HUDEP-2 (cell line): ENCODE results near the gene MIB2.
A peak's percentile ranks its signal among the peaks of the same experiment; 100 is the strongest.

ENCODE experiments used
- DNase-seq, 76 experiments: peaks; one replicate each; lab custom pipeline; 2025; ENCODE audit not compliant: unreplicated experiment in 76 of 76; lab: John Stamatoyannopoulos, UW

Gene MIB2

DNA sequence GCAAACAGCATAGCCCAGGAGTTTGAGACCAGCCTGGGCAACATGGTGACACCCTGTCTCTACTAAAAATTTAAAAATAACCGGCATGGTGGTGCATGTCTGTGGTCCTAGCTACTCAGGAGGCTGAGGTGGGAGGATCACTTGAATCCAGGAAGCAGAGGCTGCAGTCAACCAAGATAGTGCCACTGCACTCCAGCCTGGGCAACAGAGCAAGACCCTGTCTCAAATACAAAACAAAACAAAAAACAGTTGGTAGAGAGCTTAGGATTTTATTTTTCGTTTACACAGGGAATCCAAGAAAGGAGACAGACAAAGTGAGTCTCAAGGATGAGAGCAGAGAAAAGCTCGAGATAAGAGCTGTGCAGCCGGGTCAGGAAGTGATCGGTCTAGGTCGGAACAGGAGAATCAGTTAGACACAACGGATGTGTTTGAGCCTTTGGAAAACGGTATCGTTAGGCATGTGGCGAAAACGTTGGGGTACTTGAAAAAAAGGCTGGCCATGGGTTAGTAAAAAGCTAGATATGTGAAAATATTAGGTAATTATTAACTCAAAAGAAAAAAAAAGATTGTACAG lies 1.7 kb upstream of the MIB2 start:
- DNase-seq: no peak

DNA sequence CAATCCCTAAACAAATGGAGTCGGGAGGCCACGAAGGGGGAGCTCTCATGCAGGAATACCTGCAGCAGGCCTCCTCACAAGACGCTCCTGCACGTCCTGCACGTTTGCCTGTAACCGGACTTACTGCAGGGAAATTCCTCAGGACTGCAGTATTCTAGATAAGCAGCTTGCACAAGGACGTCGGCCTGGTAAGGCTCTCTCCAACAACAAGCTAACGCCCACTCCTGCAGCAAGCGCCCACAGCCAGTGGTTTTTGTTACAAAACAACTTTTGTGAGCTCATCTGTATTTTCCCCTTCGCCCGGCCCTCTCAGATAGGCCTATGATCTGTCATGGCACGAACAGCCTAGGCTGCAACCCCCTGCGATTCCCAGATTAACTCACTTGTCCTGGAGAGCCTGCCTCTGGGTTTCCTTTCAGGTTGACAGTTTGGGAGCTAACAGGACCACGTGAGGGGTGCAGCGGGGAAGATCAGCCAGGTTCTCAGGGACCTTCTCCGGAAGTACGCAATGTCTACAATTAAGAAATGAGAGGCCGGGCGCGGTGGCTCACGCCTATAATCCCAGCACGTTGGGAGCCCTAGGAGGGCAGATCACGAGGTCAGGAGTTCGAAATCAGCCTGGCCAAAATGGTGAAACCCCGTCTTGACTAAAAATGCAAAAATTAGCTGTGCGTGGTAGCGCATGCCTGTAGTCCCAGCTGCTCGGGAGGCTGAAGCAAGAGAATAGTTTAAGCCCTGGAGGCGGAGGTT lies 921 bp upstream of the MIB2 start:
- DNase-seq: peak in 72 of 76 experiments; percentile 19 to 80 (median 56)

DNA sequence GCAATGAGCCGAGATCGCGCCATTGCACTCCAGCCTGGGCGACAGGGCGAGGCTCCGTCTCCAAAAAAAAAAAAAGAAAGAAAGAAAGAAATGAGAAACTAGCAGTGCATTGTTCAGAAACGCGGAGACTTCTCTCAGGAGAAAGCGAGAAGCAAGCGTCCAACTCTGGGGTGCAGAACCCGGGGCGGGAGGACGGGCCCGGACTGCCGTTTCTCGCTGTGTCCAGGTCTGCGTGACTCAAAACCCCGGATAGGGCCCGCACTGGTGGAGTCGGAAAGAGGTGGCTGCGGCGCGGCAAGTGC lies 395 bp upstream of the MIB2 start:
- no peak for DNase-seq

DNA sequence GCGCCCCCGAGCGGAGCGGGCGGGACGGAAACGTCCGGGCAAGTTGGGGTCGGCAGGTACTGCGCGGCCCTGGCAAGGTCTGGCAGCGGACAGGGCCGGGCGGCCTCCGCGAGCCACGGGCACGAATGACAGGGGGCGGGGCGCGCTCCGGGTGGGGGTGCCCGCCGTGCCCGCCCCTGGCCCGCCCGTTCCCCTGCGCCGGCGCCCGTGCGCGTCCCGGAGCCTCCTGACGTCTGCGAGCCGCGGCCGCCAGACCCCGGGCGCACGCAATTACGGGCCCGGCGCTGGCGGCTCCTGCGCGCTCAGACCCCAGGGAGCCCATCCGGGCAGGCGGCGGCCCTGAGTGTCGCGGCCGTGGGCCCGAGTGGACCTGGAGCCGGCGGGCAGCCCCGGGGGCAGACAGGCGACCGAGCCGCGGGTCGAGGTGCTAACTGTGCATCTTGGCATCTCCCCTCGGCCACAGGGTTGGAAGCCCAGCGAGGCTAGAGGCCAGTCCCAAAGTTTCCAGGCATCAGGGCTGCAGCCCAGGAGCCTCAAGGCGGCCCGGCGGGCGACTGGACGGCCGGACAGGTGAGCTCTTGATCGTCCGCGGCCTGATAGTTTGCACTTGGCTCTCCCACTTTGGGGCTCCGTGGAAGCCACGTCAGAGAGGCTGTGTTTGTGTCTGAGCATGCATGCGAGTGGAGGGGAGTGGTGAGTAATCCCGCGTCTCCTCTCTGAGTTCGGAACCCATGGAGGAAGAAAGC lies 918 bp downstream of the MIB2 start:
- DNase-seq: peak in 15 of 76 experiments; percentile 8 to 45 (median 19)

DNA sequence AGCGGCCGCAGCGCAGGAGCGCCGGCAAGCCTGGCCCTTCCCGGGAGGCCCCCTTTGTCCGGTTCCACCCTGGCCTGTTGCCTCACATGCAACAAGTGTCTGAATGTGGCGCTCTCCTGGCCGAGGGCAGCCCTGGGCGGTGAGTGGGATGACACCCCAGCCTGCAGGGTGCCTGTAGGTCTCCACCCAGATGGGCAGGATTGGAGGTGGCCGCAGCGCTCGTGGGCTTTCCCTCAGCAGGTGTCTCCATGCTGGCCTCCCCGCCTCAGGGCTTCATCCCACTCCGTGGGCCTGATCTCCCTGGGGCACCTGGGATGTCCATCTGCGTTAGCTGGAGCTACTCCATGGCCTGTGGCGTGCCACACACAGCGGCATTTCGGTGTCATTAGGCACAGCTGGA lies 1.5 kb downstream of the MIB2 start:
- DNase-seq: no peak

DNA sequence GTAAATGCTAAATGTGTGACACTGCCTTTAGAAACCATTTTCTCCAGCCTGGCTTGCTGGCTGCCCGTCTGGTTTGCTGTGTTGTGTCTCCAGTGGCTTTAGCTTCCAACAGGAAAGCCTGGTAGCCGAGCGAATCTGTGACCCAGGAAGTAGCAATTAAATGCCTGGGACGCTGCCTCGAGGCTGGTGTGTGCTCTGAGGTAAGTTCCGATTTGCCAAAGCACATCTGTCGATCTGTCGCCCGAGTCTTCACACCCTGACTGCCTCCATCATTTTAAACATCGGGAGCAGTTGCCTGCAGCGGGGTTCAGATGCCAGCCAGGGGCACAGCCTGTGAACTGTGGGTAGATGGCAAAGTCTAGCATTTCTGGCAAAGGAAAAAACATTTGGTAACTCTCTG lies 2.2 kb downstream of the MIB2 start:
- no peak for DNase-seq

DNA sequence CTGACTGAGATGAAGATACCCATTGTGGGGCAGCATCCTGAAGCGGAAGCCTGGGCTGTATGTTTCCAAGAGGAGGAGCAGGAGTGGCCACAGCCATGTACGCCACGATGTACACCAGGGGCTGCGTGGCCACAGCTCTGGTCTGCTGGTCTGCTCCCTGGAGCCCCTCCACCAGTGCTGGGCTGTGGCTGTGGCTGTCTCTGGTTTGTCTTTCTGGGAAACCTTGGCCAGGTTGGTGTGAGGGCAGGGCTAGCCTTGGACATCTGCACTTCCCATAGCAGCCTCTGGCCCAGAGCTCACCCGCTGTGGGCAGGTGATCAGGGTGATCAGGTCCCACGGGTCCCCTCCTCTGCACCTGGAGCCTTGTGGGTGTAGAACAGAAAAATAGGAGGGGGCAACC lies 2.6 kb downstream of the MIB2 start:
- no peak for DNase-seq

DNA sequence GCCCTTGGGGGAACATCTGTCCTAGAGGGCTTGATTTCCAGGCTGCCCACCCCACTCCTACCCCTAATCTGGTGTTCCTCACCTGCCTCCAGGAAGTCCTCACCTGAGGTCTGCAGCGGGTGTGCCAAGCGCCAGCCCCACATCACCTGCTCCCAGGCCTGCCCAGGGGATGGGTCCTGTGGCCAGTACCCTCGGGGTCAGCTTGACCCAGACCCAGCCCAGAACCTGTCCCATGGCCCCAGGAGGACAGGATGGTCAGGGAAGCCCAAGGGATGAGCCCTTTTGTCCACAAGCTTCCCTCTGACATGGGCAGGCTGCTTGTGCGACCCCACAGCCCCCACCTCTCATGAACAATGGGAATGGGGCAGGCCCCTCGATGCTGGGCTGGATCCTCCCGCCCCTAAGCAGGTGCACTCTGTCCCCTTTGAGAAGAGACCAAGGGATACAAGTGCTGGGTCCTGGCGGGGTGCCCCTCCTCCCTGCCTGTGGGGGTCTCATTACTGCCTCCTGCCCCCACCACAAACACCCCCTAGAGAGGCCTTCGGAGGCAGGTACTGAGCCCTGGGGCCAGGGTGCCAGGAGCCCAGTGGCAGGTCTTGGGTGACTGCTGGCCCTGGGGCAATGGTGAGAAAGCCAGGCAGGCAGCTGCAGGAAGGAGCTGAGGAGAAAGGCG lies 3.2 kb downstream of the MIB2 start:
- no peak for DNase-seq

DNA sequence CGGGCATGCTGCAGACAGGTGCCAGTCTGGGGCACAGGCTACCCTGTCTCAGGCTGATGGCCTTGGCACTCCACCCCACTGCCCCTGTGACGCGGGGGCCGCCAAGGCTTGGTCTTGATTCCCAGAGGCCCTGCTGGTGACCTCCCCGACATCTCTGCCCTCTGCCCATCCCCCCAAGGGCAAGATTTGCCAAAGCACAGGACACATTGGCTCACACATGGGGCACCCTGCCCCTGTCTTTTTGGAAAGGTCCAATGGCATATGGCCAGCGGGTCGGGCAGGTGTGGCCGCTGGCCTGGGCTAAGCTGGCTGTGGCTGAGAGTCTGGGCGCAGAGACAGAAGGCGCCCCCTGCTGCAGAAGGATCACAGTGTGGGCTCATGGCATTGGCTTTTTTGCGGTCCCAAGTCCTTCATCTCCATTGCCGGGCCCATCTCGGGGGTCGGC lies 4.6 kb downstream of the MIB2 start:
- DNase-seq: peak in 22 of 76 experiments; percentile 12 to 63 (median 20)

DNA sequence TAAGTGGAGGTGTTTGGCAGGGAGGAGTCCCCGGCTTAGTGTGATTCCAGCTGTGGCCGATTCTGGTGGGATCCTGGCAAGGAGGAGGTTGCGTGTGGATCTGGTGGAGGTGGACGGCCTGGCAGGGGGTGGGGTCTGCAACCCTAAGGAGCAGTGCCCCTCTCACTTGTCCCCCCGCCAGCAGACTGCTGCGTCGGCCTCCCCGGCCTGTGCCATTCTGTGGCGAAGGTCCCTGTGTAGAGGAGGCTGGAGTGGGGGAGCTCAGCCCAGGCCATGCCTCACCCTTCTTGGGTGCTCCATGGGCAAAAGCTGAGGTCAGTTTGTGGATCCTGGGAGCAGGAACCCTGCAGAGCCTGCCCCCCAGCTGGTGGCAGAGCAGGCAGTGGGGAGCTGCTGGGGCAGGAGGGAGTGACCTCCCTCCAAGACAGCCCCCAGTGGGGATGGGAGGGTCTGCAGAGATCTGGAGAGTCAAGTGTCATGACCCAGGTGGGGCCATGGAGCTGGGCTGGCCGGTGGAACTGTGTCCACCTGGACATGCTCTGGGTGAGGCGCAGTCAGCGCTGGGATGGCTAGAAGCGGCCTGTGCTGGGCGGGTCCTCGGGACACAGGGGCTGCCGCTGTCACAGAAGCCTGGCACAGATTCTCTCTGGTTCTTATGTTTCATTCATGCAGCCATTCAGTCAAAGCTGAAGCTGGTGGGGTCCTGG lies 5.3 kb downstream of the MIB2 start:
- no peak for DNase-seq

DNA sequence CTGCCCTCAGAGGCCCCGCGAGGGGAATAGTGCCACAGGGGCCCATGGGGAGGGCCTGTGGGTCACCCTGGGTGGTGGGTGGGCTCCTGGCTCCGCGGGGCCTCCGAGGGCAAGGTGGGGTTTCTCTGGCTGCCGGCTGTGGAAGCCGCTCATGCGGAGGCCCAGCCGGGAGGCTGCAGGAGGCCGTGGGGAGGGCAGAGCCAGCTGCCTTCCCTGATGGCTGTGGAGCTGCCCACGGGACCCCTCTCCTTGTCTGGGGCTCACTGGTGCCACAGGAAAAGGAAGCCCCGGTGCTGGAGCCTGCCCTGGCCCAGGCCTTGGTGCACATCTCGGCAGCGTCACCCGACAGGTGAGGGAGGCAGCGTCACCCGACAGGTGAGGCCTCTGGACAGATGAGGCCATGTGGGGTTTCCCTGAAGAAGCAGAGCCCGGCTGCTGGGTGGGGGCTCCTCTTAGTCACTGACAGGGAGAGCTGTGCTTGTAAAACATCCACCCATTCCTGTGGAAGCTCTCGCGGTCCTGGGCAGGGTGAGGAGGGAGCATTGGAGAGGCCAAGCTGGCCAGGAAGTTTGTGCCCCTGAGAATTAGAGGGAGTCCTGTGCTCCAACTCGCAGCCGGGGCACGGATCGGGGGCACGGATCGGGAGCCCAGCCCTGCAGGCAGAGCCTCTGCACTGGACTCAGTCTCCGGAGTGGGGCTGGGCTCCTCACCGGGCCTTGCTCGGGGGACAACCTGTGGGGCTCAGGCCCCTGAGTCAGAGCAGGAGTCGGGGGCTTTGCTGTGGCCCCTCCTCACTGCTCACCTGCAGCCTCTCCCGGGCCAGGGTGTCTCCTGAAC lies 6.1 kb downstream of the MIB2 start:
- no peak for DNase-seq

DNA sequence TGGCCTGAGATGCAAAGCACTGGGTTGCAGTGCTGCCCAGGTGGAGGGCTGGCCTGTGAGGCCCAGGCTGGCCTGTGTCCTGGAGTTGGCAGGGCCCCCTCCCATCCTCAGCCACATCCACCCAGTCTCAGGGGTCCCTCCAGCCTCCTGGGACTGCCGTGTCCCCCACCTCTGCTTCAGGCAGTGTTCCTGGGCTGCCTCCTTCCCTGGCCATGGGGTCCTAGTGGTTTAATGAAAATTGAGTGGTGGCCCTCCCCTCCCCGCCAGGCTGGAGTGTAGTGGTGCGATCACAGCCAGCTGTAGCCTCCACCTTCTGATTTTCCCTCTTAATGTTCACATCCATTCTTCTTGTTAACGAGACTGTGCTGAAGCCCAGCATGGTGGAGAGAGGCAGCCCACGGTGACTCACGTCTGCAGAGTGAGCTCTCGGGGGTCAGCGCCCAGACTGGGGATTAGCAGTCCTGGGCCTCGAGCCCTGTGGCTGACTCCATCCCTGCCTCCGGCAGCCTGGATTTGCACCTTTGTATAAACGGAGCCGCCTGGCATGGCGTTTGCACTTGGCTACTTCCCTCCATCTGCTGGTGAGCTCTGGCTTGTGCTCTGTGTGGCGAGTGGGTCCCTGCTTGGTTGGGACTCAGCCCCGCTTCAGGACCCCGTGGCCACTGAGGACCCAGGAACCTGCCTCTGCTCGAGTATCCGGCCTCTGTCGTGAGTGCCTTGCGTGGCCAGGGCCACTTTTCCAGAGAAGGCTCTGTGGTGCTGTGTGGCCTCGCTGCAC lies 6.9 kb downstream of the MIB2 start:
- DNase-seq: no peak

DNA sequence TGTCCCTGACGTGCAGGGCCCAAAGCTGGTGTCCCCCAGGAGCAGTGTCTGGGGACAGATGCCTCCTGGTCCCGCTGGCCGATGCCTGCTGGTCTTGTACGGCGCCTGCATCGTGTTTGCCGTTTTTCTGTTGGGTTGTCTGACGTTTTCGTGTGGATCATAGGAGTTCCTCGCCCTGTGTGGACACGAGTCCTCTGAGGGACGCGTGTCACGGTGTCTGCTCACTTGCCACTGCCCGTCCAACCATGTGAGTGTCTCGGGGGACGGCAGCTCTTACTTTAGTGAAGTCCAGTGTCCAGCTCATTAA lies 7.4 kb downstream of the MIB2 start:
- DNase-seq: no peak

DNA sequence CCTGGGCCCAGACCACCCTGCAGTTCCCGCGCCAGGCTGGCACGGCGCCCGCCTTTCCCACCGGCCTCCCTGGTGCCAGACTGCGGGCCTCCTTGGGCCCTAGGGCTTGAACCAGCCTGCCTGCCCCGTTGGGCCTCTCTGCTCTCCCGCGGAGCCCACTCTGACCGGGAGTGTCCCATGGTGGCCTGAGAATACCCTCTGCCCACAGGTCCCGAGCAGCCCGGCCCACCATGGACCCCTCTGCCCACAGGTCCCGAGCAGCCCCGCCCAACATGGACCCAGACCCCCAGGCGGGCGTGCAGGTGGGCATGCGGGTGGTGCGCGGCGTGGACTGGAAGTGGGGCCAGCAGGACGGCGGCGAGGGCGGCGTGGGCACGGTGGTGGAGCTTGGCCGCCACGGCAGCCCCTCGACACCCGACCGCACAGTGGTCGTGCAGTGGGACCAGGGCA lies 7.9 kb downstream of the MIB2 start:
- DNase-seq: no peak

DNA sequence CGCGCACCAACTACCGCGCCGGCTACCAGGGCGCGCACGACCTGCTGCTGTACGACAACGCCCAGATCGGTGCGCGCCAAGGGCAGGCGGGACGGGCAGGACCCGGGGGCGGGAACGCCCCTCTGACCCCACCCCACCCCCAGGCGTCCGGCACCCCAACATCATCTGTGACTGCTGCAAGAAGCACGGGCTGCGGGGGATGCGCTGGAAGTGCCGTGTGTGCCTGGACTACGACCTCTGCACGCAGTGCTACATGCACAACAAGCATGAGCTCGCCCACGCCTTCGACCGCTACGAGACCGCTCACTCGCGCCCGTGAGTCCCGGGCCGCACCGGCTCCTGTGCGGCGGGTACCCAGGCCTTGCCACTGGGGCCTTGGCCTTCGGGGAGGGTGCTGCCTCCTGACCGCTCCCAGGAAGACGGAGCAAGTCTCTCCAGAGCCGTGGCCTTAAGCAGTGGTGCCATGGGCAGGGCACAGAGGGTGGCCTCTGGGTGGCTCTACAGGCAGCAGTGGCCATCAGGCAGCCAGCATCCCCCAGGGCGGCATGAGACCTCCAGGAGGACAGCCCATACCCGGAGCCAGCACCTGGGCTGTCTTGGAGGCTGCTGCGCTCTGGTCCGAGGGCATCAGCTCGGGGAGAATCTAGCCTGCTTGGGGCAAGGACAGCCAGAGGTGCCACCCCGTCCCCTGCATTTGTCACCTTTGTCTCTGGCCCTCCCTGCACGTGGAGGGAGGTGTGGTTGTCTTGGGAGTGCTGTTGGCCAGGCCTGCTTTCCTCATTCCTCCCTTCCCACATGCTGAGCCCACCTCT lies 8.5 kb downstream of the MIB2 start:
- DNase-seq: no peak

DNA sequence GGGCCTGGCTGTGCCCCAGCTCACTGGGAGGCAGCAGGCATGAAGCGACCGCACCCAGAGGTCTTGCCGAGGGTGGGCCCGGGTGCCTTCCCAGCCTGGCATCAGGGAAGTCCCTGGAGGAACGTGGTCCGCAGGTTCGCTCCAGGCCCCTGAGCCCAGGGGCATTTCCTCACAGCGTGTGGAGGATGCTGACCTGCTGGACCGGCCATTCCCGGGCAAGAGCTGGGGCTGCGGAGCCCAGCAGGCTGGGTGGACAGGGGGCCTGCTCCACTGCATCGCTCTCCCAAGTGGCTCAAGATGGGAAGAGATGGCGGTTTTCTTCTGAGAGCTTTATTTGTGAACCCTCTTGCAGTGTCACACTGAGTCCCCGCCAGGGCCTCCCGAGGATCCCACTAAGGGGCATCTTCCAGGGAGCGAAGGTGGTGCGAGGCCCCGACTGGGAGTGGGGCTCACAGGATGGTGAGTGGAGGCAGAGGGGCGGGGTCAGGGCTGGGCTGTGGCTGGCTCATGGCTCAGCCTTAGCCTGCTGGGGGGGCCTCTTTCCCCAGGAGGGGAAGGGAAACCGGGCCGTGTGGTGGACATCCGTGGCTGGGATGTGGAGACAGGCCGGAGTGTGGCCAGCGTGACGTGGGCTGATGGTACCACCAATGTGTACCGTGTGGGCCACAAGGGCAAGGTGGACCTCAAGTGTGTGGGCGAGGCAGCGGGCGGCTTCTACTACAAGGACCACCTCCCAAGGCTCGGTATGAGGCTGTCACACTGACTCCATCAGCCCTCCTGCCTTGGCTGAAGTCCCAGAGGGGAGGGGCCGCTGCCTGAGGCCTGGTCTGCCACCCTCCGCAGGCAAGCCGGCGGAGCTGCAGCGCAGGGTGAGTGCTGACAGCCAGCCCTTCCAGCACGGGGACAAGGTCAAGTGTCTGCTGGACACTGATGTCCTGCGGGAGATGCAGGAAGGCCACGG lies 9.4 kb downstream of the MIB2 start:
- peak in 20 of 76 experiments; percentile 4 to 48 (median 22) for DNase-seq

DNA sequence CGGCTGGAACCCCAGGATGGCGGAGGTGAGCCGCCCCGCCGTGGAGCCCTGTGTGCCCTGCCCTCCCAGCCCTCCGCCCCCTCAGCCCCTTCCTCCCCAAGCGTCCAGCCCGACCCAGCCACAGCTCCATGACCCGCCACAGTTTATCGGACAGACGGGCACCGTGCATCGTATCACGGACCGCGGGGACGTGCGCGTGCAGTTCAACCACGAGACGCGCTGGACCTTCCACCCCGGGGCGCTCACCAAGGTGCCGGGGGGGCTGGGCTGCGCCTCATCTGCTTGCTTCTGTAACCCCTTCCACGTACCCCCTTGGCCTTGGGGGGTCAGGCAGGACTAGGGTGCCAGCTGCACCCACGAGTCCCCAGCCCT lies 10.1 kb downstream of the MIB2 start:
- DNase-seq: no peak
